ENCODE data around the gene RWDD4. TPM values are rescaled to one million over a fixed set of nuclear protein-coding genes. Genes with fewer than 3 reads are reported as not detected.
A peak's percentile ranks its signal among the peaks of the same experiment; 100 is the strongest.

RWDD4 gene
- total and polyA plus RNA-seq, 9 of the 15 experiments (the other 6 are each of a cell fraction or from before 2014, with no cell fraction given), result 8.4 to 32.5 (median 24.2) TPM

GRCh38 chr4:183610033-183610432 lies 49.0 kb downstream of the RWDD4 start:
- Histone ChIP-seq H3K4me1 (replicated peaks in 1 of 2; ENCODE audit: control insufficient read depth in 2 of 2, insufficient read depth in 2 of 2, low read length in 2 of 2) (peaks cover 0 to 12% of the 10 kb centered on the region in 2 experiments; a peak in 2 of 5 replicates), H3K36me3 (ENCODE audit: control insufficient read depth, insufficient read depth, low read length) (no peaks in the 10 kb centered on the region), H3K9ac (ENCODE audit: insufficient read depth in 1 of 2, low read depth in 2 of 2, low read length in 2 of 2) (no peak overlapping the region), H3K4me3 (no peak overlapping the region), H3K9me3 (replicated peaks; ENCODE audit: control insufficient read depth, insufficient read depth, low read depth, low read length) (no peaks in the 10 kb centered on the region), H3K9me1 (ENCODE audit: control insufficient read depth, insufficient read depth, low read length) (no peaks in the 10 kb centered on the region), H3K79me2 (ENCODE audit: control insufficient read depth, insufficient read depth, low read length) (no peaks in the 10 kb centered on the region), H4K20me1 (replicated peaks; ENCODE audit: control insufficient read depth, insufficient read depth, low read length) (no peaks in the 10 kb centered on the region), H3K27ac (ENCODE audit: extremely low read depth, low read depth, low read length) (no peak overlapping the region), H3K4me2 (ENCODE audit: insufficient read depth, low read length) (no peak overlapping the region; the same call in 1 of the 2 replicates), H2AFZ (ENCODE audit: low read depth, low read length) (peak overlapping the region; percentile 82), H3K27me3 (ENCODE audit: control insufficient read depth in 2 of 2, insufficient read depth in 2 of 2, low read length in 2 of 2) (peaks cover 5 to 27% of the 10 kb centered on the region in 2 experiments; a peak in 4 of 5 replicates)
- in situ Hi-C loops (cut with MboI) (no loop called here), intact Hi-C loops (cut with micrococcal nuclease) (no loop called here)
- FAIRE-seq (peak; percentile 83), ATAC-seq (peak; percentile 72), DNase-seq (ENCODE audit: extremely low read depth in 1 of 4, low spot score in 3 of 4) (peak; percentile 44 to 52 (median 50))
- 47% methylated on average over 2 of the region's 2 CpGs for WGBS (ENCODE audit: insufficient coverage, low coverage, missing lambda C conversion rate)
- CTCF ChIA-PET (ENCODE audit: low intra/inter-chr PET ratio), result no interaction called here
- BruUV-seq (replicated peaks), result no TSS peak
- POLR2A ChIA-PET, result interaction anchor here (1.0 kb wide), 1 partner anchor 9 kb away, joined by 3 read pairs; no protein-coding TSS in a partner anchor
- TF ChIP-seq HDAC3 (IDR thresholded peaks at IDR 0.05; ENCODE audit: borderline replicate concordance, partially characterized antibody) (no peak), RBM25 (IDR thresholded peaks at IDR 0.05; ENCODE audit: low read depth, low read length, severe bottlenecking) (peak; percentile 8), ATF1 (CRISPR knock-in tag; IDR thresholded peaks at IDR 0.05) (no peak), ATF1 (tag; IDR thresholded peaks at IDR 0.05) (peak; percentile 48; the same call in 1 of the 2 replicates), ATF3 (IDR thresholded peaks at IDR 0.05) (0 out of 2 replicates have a peak, but pooled peaks have one; percentile 11), ATF3 (CRISPR knock-in tag; conservative IDR thresholded peaks at IDR 0.05) (no peak), HNRNPUL1 (IDR thresholded peaks at IDR 0.05; ENCODE audit: low read length) (no peak), ELF4 (CRISPR knock-in tag; IDR thresholded peaks at IDR 0.05) (no peak), TFE3 (CRISPR knock-in tag; IDR thresholded peaks at IDR 0.05) (peak; percentile 94), POLR2A (conservative IDR thresholded peaks at IDR 0.05) (no peak), NRF1 (conservative IDR thresholded peaks at IDR 0.05 in 1 of 2, IDR thresholded peaks at IDR 0.05 in 1 of 2) (peak in 1 of 2 experiments; percentile 19; a peak in 1 of 4 replicates), FOSL1 (tag; conservative IDR thresholded peaks at IDR 0.05) (peak; percentile 35; the same call in 1 of the 2 replicates), USF1 (CRISPR knock-in tag; IDR thresholded peaks at IDR 0.05) (peak; percentile 92), POU5F1 (IDR thresholded peaks at IDR 0.05; ENCODE audit: borderline replicate concordance, low read depth, low read length, partially characterized antibody) (no peak), RAD51 (IDR thresholded peaks at IDR 0.05; ENCODE audit: borderline replicate concordance, low read depth) (peak; percentile 94), ZNF766 (CRISPR knock-in tag; conservative IDR thresholded peaks at IDR 0.05) (0 out of 2 replicates have a peak, but pooled peaks have one; percentile 20), FOS (IDR thresholded peaks at IDR 0.05; ENCODE audit: extremely low read depth, insufficient read length) (peak; percentile 17), CXXC5 (CRISPR knock-in tag; IDR thresholded peaks at IDR 0.05) (peak; percentile 54), ZNF384 (IDR thresholded peaks at IDR 0.05; ENCODE audit: low read depth, low read length) (no peak), NFYB (IDR thresholded peaks at IDR 0.05; ENCODE audit: extremely low read depth, insufficient read length) (peak; percentile 31), TRIM28 (IDR thresholded peaks at IDR 0.05) (no peak)
